HG02973 (cell line): ENCODE measurements around the gene LMLN.
"Not testable (repeated sequence)": the region's sequence is repeated elsewhere in the genome, so short reads cannot be mapped to it uniquely, and the experiment has no call there.

Source experiments
- ATAC-seq: cut with Tn5 transposase; IDR thresholded peaks from one replicate; pipeline ENCODE4 v1.9.1; 2021; ENCODE audit warnings: moderate library complexity; ENCODE audit not compliant: unreplicated experiment

LMLN gene, protein sequence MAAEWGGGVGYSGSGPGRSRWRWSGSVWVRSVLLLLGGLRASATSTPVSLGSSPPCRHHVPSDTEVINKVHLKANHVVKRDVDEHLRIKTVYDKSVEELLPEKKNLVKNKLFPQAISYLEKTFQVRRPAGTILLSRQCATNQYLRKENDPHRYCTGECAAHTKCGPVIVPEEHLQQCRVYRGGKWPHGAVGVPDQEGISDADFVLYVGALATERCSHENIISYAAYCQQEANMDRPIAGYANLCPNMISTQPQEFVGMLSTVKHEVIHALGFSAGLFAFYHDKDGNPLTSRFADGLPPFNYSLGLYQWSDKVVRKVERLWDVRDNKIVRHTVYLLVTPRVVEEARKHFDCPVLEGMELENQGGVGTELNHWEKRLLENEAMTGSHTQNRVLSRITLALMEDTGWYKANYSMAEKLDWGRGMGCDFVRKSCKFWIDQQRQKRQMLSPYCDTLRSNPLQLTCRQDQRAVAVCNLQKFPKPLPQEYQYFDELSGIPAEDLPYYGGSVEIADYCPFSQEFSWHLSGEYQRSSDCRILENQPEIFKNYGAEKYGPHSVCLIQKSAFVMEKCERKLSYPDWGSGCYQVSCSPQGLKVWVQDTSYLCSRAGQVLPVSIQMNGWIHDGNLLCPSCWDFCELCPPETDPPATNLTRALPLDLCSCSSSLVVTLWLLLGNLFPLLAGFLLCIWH

DNA sequence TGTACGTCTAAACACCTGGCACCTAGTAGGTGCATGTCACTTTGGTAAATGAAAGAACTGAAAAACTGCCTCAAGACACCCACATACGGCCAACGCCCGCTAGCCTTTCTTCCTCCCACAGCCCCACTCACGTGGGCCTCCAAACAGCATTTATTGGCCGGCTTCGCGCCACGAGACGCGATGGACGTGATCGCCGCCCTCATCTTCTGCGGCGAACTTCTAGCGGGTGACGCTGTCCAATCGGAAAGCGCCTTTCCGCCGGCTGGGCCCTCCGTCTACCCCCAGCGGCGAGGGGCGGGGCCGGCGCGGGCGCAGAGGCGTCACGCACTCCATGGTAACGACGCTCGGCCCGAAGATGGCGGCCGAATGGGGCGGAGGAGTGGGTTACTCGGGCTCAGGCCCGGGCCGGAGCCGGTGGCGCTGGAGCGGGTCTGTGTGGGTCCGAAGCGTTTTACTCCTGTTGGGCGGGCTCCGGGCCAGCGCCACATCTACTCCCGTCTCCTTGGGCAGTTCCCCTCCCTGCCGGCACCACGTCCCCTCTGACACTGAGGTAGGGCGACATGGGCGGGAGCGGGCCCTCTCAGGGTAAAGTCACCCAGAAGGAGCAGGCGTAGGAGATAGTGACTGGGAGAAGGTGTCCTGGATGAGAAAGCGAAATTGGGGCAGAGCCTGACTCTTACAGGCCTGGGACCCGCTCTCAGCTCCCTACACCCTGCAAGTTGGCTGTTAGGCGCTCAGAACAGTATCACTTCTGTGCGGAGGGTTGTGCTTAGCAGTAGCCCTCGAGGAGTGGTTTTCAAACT is at the start of gene LMLN:
Gene LMLN, plus strand, starts transcription at position 327 of the 803 bp plus-strand sequence. Its CDS starts 29 bp downstream, at position 356.
- peak; percentile 97 for ATAC-seq

DNA sequence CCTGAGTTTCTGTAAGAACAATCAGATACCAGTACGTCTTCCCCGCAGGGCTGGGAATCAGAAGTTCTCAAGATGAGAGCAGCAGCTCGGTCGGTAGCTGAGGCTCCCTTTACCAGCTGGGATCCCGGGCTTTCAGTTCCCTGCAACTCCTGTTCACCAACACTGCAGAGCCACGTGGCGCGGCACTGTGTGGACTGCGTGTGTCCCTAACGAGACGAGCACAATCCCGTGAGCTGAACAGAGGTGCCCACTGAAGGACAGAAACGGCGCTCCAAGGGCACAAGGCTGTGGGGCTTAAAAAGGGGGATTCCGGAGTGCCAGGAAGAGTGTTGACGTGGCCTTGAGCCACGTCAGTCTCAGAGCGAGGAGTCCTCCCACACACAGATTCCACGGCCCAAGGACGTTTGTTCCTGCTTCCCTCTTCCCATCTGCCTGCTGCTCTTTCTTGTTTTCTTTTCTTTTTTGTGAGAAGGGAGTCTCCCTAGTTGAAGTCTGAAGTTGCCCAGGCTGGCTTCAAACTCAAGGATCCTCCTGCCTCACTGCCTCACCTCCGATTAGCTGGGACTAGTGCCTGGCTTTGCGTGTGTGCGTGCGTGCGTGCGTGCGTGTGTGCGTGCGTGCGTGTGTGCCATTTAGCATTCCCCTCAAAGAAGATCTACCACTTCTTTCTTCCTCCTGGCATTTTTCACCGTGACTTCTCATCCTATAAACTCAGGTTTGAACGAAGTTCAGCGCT is 47.1 kb upstream of the LMLN start:
- ATAC-seq = no peak

DNA sequence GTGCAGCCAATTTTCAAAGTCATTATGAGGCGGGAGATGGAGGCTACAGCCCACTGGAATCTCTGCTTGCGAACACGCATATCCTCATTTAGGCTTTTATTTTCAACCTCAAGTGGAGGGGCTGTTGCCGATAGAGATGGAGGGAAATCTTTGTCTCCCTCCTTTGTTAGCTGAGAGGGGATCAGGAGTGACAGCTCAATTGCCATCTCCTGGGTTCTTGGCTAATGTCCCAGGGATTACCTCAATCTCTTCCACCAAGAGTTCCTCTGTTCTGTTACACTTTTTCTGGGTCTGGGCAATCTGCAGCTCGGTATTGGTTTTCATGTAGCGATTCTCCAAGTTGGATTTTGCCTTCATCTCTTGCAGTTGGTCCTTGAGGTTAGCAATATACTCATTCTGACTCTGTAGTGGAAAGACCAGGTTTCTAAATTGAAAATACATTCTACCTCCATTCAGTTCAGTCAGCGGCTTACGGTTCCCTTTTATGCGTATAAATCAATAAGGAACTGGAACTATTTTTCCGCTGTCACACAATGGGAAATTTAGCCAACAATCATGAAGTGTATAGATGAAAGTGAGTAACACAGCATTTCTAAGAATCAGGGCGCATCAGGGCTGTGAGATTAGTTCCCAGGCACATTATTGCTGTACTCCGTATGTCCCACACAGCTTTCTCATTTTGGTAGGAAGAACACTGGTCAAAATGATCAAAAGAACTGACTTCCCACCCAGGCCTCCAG is 46.2 kb upstream of the LMLN start:
- ATAC-seq = no peak

DNA sequence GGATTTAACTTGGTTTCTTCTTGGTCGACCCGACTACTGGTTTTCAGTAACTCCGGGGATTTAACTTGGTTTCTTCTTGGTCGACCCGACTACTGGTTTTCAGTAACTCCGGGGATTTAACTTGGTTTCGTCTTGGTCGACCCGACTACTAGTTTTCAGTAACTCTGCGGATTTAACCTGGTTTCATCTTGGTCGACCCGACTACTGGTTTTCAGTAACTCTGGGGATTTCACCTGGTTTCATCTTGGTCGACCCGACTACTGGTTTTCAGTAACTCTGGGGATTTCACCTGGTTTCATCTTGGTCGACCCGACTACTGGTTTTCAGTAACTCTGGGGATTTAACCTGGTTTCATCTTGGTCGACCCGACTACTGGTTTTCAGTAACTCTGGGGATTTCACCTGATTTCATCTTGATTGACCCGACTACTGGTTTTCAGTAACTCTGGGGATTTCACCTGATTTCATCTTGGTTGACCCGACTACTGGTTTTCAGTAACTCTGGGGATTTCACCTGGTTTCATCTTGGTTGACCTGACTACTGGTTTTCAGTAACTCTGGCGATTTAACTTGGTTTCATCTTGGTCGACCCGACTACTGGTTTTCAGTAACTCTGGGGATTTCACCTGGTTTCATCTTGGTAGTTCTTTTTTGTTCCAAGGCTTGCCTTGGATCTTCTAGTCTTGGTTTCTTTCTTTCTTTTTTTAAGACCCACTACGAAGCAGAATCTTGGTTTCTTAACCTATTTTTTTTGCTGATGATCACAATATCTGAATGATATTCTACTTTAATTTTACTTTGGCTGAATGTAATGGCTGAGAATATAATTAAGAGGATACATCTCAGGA is 38.4 kb upstream of the LMLN start:
- ATAC-seq = not testable (repeated sequence)

DNA sequence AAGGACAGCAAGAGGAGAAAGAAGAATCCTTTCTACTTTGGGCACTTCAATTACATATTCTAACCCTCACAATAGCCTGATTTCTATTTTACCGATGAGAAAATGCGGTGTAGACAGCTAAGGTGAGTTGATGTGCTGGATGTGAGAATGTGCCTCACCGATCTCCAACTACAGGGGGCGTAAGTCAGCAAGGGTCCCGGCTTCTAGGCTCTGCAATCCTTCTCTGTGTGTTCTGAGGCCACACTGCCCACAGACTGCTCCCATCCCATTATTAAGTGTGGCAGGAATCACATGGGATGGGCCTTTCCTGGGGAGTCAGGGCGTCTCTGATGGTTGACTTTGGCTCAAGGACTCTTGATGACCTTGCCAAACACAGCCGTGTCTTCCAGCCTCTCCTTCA is 33.6 kb upstream of the LMLN start:
- ATAC-seq = no peak

DNA sequence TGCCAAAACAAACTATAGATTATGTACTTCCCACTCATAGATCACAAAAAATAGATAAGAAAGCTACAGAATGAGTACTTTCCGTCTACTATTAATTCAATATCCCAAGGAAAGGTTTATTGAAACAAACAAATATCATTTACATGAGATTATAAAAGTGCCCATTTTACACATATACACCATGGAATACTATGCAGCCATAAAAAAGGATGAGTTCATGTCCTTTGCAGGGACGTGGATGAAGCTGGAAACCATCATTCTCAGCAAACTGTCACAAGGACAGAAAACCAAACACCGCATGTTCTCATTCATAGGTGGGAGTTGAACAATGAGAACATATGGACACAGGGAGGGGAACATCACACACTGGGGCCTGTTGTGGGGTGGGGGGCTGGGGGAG is 32.4 kb upstream of the LMLN start:
- not testable (repeated sequence) for ATAC-seq

DNA sequence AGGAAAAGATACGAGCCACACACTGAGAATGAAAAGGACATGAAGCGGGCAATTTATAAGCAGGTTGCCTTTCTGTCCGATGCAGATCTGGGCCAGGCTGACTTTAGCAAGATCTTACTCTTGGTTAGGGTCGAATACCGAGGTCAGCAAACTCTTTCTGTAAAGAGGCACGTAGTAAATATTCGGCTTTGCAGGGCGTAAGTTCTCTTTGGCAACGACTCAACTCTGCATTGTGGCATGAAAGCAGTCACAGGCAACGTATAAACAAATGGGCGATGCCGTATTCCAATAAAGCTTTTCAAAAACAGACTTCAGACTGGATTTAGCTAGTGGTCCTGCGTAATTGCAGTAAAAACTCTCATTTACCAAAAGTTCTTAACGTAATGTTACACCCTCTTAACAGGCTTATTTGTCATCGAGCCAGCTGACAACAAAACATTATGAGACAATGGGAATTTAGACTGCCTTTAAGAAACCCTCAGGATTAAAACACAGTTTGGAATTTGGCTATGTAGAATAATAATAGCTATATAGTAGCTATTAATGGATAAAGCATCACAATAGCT is 23.1 kb upstream of the LMLN start:
- no peak for ATAC-seq

DNA sequence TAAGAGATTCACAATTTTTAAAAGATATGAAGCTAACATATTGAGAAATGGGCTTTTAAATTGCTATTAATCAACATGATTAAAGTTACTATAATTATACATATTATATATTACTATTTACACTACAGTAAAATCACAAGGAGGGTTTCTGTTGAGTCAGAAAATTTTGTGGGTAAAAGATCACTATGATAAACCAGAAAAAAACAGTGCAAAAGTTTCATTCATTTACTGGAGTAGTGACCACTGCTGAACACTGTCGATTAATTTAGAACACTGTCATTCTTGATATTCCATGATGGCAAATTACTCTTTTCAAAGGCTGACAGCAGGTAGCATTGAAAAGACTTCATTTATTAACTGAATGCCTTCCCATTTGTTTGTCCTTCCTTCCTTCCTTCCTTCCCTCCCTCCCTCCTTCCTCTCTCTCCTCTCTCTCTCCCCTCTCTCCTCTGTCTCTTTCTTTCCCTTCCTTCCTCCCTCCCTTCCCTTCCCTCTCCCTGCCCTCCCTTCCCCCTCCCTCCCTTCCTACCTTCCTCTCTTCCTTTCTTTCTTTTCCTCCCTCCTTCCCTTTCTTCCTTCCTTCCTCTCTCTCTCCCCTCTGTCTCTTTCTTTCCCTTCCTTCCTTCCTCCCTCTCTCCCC is 19.2 kb upstream of the LMLN start:
- ATAC-seq = no peak

DNA sequence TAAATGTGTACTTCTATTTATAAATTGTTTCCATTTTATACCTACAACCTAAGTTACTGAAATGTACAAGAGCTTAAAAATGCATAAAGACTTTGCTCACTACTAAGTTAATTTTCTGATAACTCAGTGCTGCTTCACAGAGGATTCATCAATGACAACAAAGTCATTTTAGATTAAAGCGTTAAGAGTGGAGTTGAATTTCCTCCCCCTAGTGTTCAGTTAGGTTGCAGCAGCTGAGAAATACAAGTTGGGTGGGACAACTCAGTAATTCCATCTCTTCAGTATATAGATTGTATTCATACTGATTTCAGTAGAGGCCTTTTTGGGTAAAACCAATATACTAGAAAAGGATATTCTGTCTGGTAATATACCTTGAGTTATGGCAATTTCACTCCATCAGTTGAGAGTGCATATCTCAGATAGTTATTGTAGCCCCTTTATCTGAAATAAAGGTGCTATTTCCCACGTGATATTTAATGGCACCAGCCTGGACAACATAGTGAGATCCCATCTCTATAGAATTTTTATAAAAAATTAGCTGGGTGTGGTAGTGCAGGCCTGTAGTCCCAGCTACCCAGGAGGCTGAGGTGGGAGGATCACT is 17.0 kb upstream of the LMLN start:
- no peak for ATAC-seq

DNA sequence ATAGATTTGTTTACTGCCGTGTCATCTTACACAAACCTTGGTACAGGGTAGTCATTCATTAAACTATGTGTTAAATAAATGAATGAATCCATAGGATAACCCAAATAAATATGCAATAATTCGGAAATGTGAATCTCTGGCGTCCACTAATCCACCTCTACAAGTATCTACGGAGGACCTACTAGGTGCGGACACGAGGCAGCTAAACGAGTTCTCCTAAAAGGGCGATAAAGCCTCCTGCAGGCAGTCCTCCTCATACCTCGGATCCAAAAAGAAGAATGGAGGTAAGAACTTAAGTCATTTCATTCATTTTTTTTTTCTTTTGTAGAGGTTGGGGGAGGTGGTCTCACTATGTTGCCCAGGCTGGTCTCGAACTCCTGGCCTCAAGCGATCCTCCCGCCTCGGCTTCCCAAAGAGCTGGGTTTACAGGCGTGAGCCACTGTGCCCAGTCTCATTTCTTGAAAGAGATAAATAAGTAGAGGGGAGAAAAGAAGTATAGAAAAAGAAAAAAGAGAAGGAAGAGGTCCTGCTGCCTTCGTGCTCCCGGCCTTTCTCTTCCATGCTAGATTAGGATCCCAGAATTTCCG is 10.7 kb upstream of the LMLN start:
- no peak for ATAC-seq

DNA sequence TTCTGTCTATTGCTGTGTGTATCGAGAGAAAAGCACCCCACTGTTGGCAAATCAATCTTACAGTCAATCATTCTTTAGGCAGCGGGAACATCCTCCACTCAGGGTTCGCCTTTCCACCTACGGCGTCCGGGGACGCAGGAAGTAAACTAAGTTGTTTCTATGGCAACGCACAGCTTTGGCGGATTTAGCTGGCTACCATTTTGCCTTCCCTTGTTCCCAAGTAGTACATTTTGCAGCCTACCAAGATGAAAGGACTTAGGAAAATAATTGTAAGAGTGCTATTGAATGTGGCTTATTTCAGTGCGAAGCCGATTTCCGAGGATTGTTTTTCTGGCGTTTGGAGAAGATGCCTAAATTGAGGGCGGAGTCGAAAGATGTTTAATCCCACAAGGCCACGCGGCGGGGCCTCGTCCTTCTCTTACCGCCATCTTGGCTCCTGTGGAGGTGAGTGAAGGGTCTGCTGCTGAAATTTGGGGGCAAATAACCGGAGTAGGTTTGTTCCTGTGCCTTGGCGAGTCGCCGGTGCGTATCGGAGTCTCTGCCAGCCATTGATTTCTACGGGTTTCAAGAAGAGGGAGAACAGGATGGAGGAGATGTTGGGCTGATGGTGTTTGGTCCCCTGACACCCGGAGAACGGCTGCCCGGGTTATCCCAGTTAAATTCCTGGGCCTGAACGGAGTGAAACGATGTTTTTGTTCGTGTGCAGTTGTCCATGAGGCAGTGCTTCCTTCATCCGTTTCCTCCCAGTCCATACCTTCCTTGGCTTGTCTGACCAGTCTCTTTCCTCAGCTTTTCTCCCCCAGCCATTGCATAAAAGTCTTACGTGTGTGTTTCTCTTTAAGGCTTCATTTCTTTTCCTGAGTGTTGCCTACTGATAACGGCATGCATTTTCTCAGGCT is 10.0 kb upstream of the LMLN start, which contains the start of gene RPL35A:
Gene RPL35A, plus strand, starts transcription at position 413 of the 899 bp plus-strand sequence. CDS start 778 bp downstream, outside the sequence.
- peak; percentile 86 for ATAC-seq

DNA sequence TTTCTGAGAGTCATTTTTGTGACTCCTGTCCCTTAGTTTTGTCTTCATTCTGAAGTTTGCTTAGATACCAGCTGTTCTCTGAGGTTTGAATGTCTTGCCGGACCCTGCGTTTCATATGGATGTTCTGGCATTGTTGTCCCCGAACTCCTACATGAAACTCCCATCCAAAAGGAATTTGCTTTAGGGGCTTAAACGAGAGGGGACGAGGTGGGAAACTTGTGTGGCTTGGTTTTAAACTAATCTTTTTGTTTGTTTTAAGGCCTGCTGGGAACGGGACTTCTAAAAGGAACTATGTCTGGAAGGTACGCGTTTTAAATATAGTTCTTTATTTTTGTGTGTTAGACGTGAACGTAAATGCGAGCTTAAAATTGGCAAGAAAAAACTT is 9.3 kb upstream of the LMLN start:
- ATAC-seq = no peak

DNA sequence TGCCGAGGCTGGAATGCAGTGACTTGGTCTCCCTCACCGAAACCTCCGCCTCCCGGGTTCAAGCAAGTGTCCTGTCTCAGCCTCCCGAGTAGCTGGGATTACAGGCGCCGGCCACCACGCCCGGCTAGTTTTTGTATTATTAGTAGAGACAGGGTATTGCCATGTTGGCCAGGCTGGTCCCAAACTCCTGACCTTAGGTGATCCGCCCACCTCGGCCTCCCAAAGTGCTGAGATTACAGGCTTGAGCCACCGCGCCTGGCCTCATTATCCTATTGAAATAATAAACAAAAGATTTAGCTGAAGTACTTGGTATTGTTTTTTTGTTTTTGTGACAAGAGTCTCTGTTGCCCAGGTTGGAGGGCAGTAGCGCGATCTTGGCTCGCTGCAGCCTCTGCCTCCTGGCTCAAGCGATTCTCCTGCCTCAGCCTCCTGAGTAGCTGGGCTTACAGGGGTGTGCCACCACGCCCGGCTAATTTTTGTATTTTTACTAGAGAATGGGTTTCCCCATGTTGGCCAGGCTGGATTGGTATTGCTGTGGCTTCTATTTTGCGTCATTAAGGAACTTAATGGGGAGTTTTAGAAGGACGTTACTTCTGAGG is 8.5 kb upstream of the LMLN start:
- no peak for ATAC-seq

DNA sequence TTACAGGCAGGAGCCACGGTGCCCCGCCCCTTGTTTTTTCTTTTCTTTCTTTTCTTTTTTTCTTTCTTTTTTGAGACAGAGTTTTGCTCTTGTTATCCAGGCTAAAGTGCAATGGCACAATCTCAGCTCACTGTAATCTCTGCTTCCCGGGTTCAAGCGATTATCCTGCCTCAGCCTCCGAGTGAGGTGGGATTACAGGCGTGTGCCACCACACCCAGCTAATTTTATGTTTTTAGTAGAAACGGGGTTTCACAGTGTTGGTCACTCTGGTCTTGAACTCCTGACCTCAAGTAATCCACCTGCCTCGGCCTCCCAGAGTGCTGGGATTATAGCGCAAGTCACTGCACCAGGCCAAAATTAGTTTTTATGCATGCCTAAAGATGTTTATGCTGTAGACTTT is 7.6 kb upstream of the LMLN start:
- no peak for ATAC-seq

DNA sequence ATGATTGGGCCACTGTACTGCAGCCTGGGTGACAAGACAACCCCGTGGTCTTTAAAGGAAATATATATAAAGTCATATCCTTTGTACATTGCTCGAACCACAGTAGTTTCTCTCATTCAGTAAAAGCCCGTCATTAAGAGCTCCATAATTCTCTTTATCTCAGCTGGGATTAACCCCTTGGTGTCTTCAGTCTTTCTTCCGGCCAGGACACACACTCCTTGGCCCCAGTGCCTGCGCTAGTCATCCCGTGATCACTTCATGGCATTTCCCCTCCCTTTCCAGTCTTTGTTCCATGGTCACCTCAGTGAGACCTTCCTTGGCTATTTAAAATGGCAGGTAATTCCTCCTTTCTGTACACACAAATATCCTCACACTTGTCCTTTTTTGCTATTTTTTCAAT is 6.7 kb upstream of the LMLN start:
- ATAC-seq = no peak

DNA sequence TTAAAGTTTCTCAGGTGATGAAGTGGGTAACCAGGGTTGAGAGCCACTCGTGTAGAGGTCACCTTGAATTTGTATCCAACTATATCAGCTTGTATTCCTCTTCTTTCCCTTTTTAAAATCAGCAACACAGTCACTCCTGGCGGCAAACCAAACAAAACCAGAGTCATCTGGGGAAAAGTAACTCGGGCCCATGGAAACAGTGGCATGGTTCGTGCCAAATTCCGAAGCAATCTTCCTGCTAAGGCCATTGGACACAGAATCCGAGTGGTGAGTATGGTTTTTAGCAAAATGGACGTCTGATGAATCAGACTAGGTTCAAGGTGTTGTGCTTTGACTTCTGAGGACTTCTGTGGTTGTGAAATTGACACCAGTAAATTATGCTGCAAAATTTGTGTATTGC is 6.1 kb upstream of the LMLN start:
- ATAC-seq = no peak
